Erythroblast (primary cell): Measurements from ENCODE around the gene HSH2D.

Experiments
- GATA1 ChIP-seq: IDR thresholded peaks from 2 replicates; pipeline ENCODE4 v1.6.1; 2011; ENCODE audit warnings: low read depth, mild to moderate bottlenecking, control low read depth, low read length, moderate library complexity
- POLR2A ChIP-seq: IDR thresholded peaks from 2 replicates; pipeline ENCODE4 v1.6.1; 2011; ENCODE audit warnings: mild to moderate bottlenecking, low read length

DNA sequence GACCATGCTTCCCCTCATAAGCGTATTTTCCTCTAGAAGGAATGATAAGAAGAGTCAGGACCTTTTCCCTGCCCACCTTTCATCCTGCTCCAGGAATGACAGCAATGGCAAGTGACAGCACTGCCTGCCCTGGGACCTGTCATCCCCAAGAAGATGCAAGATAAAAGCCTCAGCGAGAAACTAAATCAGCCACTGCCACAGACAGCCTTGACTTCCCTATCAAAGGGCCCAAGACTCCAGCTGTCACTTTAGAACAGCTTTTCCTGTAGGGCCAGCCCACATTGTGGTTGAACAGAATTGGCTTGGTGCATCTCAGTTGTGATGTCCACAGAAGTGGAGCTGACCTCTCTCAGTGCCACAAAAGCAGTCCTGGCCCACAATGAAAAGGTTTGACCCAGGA, 30.7 kb upstream of the HSH2D start:
- no peak for TF ChIP-seq POLR2A
- TF ChIP-seq GATA1 = no peak
